ENCODE results near the gene NXPH3. TPM values are rescaled to one million over a fixed set of nuclear protein-coding genes. Genes with fewer than 3 reads are reported as not detected.
A peak's percentile ranks its signal among the peaks of the same experiment; 100 is the strongest.

NXPH3 gene
- not detected in 2 replicates for total RNA-seq

GRCh38 chr17:49575679-49576087 is at the start of gene NXPH3:
Gene NXPH3, plus strand, starts transcription at chr17:49575871. Its CDS starts 349 bp downstream, at chr17:49576220.
- Histone ChIP-seq H3K36me3 (ENCODE audit: control insufficient read depth, insufficient read depth, low read length) (no peaks in the 10 kb centered on the region), H3K4me3 (ENCODE audit: low read depth, low read length) (peak within 1 kb of the TSS; percentile 49), H3K27me3 (ENCODE audit: control insufficient read depth, insufficient read depth, low read length) (peaks cover 62% of the 10 kb centered on the region)
- DNase-seq (ENCODE audit: low read depth) = no peak
- TF ChIP-seq, protein P1, sequence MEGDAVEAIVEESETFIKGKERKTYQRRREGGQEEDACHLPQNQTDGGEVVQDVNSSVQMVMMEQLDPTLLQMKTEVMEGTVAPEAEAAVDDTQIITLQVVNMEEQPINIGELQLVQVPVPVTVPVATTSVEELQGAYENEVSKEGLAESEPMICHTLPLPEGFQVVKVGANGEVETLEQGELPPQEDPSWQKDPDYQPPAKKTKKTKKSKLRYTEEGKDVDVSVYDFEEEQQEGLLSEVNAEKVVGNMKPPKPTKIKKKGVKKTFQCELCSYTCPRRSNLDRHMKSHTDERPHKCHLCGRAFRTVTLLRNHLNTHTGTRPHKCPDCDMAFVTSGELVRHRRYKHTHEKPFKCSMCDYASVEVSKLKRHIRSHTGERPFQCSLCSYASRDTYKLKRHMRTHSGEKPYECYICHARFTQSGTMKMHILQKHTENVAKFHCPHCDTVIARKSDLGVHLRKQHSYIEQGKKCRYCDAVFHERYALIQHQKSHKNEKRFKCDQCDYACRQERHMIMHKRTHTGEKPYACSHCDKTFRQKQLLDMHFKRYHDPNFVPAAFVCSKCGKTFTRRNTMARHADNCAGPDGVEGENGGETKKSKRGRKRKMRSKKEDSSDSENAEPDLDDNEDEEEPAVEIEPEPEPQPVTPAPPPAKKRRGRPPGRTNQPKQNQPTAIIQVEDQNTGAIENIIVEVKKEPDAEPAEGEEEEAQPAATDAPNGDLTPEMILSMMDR (IDR thresholded peaks at IDR 0.05; ENCODE audit: insufficient read depth, low read length, poor library complexity, severe bottlenecking) = peak; percentile 6

DNA sequence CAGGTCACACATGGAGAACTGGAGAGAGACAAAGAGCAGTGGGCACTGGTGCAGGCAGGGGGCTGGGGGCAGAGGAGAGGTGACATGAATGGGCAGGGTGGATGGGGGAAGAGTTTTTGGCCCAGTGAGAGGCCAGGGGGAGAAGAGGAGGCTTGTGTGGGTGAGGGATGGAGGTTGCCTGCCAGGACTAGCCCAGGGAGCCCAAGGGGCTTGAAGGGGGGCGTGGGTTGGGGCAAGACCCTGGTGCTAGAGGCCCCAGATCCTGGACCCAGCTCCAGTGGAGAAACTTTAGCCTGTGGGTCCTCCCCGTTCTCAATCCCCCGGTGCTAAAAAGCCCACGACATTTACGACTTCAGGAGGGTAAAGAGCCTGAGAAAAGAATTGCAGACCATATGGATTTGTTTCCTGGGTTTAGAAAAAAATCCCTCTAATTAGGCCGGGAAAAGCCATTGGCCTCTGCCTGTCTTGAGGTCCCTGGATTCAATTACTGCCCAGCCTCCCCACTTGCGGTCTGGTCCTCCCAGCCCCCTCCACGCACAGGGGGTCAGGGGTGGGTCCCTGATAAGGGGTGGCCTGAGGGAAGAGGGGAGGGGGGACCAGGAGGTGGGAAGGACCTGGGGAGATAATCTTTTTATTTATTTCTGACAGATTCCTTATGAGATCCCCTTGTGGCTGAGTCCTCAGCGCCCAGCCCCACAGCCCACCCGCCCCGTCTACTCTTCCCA is 47.6 kb upstream of the NXPH3 start:
- TF ChIP-seq, protein P1 (IDR thresholded peaks at IDR 0.05; ENCODE audit: insufficient read depth, low read length, poor library complexity, severe bottlenecking) = no peak
- H3K36me3 ChIP-seq (ENCODE audit: control insufficient read depth, insufficient read depth, low read length) = no peaks in the 10 kb centered on the region
- H3K4me3 ChIP-seq (ENCODE audit: low read depth, low read length) = no peak overlapping the region
- no peak for DNase-seq (ENCODE audit: low read depth)
- peaks cover 11% of the 10 kb centered on the region for H3K27me3 ChIP-seq (ENCODE audit: control insufficient read depth, insufficient read depth, low read length)

GRCh38 chr17:49528966-49529365 is 46.7 kb upstream of the NXPH3 start:
- Histone ChIP-seq H3K27me3 (ENCODE audit: control insufficient read depth, insufficient read depth, low read length) (peaks cover 17% of the 10 kb centered on the region), H3K4me3 (ENCODE audit: low read depth, low read length) (no peak overlapping the region), H3K36me3 (ENCODE audit: control insufficient read depth, insufficient read depth, low read length) (no peaks in the 10 kb centered on the region)
- TF ChIP-seq, protein P1 (IDR thresholded peaks at IDR 0.05; ENCODE audit: insufficient read depth, low read length, poor library complexity, severe bottlenecking) = no peak
- DNase-seq (ENCODE audit: low read depth) = no peak

GRCh38 chr17:49530118-49530517 is 45.6 kb upstream of the NXPH3 start:
- H3K4me3 ChIP-seq (ENCODE audit: low read depth, low read length) = no peak overlapping the region
- no peak for DNase-seq (ENCODE audit: low read depth)

DNA sequence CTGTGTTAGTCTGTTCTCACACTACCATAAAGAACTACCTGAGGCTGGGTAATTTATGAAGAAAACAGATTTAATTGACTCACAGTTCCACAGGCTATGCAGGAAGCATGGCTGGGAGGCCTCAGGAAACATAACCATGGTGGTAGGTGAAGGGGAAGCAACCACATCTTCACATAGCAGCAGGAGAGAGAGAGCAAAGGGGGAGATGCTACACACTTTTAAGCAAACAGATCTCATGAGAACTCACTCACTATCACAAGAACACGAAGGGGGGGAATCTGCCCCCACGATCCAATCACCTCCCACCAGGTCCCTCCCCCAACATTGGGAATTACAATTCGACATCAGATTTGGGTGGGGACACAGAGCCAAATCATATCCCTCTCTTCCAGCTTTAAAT is 31.8 kb upstream of the NXPH3 start:
- H3K36me3 ChIP-seq (ENCODE audit: control insufficient read depth, insufficient read depth, low read length) = no peaks in the 10 kb centered on the region
- DNase-seq (ENCODE audit: low read depth) = no peak
- no peak overlapping the region for H3K4me3 ChIP-seq (ENCODE audit: low read depth, low read length)
- TF ChIP-seq, protein P1 (IDR thresholded peaks at IDR 0.05; ENCODE audit: insufficient read depth, low read length, poor library complexity, severe bottlenecking) = no peak
- peaks cover 6% of the 10 kb centered on the region for H3K27me3 ChIP-seq (ENCODE audit: control insufficient read depth, insufficient read depth, low read length)

More at GRCh38 chr17:49530118-49530517, 45.6 kb upstream of the NXPH3 start:
- peaks cover 17% of the 10 kb centered on the region for H3K27me3 ChIP-seq (ENCODE audit: control insufficient read depth, insufficient read depth, low read length)
- H3K36me3 ChIP-seq (ENCODE audit: control insufficient read depth, insufficient read depth, low read length) = no peaks in the 10 kb centered on the region
- TF ChIP-seq, protein P1 (IDR thresholded peaks at IDR 0.05; ENCODE audit: insufficient read depth, low read length, poor library complexity, severe bottlenecking) = no peak
